Astrocyte of the spinal cord (primary cell): Measurements from ENCODE around the gene NECAB2.

ENCODE experiments used
- DNase-seq: peaks from one replicate; pipeline ENCODE4 v3.0.0; 2011; ENCODE audit warnings: low read depth, low spot score
- H3K4me3 ChIP-seq: 2 replicates; pipeline ENCODE4 v1.5.1; 2011; ENCODE audit warnings: low read depth, mild to moderate bottlenecking, low read length, moderate library complexity
- CTCF ChIP-seq: IDR thresholded peaks from 2 replicates; pipeline ENCODE4 v1.5.1; 2012; ENCODE audit warnings: low read depth, mild to moderate bottlenecking, low read length, inconsistent platforms
- in situ Hi-C: cut with HindIII; loops from 2 replicates; pipeline ENCODE4 v1.10.0; 2017; ENCODE audit warnings: low sequenced_read_pairs

NECAB2 gene

GRCh38 chr16:84031556-84031955, 63.5 kb downstream of the NECAB2 start:
- no peak overlapping the region for H3K4me3 ChIP-seq
- in situ Hi-C loops = no loop called here
- no peak for TF ChIP-seq CTCF
- no peak for DNase-seq

- no peak for DNase-seq
- TF ChIP-seq CTCF = no peak
- in situ Hi-C loops = no loop called here
- H3K4me3 ChIP-seq = no peak overlapping the region
Measured at GRCh38 chr16:84032458-84033178, 64.6 kb downstream of the NECAB2 start.

- no peak for TF ChIP-seq CTCF
- DNase-seq = no peak
- in situ Hi-C loops = no loop called here
- no peak overlapping the region for H3K4me3 ChIP-seq
Measured at GRCh38 chr16:84033251-84034195, 65.5 kb downstream of the NECAB2 start.

GRCh38 chr16:84034516-84034915, 66.5 kb downstream of the NECAB2 start:
- TF ChIP-seq CTCF = no peak
- in situ Hi-C loops = no loop called here
- no peak for DNase-seq
- no peak overlapping the region for H3K4me3 ChIP-seq

GRCh38 chr16:84036131-84036530, 68.1 kb downstream of the NECAB2 start:
- no peak for TF ChIP-seq CTCF
- DNase-seq = no peak
- in situ Hi-C loops = no loop called here
- H3K4me3 ChIP-seq = no peak overlapping the region

GRCh38 chr16:84036982-84037425, 69.0 kb downstream of the NECAB2 start:
- no peak overlapping the region for H3K4me3 ChIP-seq
- no peak for TF ChIP-seq CTCF
- in situ Hi-C loops = no loop called here
- DNase-seq = no peak
